CD1c-positive myeloid dendritic cell (primary cell): ENCODE measurements around the gene PRSS33.

Experiments
- DNase-seq: peaks from one replicate; pipeline ENCODE4 v3.0.0-alpha.2; 2016; ENCODE audit errors: extremely low spot score

Gene PRSS33

DNA sequence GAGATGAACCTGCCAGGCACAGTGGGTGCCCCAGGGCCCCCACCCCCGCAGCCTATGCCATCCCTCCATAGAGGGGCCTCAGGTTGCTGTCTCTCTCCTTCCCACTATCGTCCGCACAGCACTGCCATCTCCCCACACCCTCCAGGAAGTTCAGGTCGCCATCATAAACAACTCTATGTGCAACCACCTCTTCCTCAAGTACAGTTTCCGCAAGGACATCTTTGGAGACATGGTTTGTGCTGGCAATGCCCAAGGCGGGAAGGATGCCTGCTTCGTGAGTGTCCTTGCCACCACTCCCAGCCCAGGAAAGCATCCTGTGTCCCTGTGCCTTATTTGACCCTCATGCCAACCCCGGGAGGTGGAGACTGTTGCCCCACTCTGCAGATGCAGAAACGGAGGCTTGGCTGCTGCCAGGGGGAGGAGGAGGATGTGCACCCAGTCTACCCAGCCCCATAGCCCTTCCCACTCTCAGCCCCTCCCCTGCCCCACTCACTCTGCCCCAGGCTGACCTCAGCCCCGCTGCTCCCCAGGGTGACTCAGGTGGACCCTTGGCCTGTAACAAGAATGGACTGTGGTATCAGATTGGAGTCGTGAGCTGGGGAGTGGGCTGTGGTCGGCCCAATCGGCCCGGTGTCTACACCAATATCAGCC, 33.6 kb upstream of the PRSS33 start:
- DNase-seq = no peak

- no peak for DNase-seq
Measured at GRCh38 chr16:2819939-2820835, 32.8 kb upstream of the PRSS33 start.

DNA sequence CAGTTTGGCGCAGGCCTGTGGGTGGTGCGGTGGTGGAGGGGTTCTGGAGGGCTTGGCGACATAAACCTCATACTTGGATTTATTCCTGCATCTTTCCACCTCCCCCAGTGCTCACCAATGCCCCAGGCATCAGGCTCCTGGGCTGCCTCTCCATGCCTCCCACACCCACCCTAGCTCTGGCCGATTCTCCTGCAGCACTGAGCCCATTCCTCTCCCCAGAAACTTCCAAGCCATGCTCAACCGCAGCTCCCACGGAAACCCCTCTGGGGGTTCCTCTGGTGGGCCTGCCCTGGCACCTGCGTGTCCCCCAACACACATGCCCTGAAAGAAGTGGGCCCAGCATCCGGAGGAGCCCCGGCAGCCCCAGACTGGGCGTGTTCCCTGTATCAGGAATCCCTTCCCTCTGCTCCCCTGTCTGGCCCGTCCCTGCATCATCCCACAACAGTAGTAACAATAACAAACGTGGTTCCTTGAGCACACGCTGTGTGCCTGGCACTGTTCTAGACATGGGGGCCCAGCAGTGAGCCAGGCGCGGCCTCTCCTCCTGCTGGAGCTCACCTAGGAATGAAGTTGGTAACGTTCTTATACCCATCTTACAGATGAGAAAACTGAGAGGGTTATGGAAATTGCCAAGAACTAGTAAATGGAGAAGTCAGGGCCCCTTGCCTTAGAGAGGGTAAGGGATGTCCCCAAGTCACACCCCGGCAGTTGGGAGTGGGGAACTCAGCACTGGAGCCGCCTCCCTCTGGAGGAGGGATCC, 32.0 kb upstream of the PRSS33 start:
- DNase-seq = no peak

DNA sequence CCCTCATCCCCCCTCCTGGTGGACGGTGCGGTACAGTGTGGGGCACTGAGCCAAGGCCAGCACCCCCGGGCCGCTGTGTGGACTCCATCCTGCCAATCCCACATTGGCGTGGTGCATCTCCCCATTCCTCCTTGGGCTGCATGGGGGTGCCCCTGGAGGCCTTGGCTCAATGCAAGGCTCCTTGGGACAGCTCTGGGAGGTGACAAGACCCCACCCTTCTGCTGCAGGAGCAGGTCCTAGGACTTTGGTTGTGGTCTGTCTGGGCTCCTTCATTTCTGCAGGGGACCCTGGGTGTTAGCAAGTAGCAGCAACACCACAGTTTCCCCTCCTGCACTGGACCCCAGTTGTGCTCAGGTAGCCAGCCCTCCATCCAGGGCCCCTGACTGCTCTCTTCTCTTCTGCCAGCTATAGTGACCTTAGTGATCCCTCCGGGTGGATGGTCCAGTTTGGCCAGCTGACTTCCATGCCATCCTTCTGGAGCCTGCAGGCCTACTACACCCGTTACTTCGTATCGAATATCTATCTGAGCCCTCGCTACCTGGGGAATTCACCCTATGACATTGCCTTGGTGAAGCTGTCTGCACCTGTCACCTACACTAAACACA, 31.0 kb upstream of the PRSS33 start:
- DNase-seq = no peak

DNA sequence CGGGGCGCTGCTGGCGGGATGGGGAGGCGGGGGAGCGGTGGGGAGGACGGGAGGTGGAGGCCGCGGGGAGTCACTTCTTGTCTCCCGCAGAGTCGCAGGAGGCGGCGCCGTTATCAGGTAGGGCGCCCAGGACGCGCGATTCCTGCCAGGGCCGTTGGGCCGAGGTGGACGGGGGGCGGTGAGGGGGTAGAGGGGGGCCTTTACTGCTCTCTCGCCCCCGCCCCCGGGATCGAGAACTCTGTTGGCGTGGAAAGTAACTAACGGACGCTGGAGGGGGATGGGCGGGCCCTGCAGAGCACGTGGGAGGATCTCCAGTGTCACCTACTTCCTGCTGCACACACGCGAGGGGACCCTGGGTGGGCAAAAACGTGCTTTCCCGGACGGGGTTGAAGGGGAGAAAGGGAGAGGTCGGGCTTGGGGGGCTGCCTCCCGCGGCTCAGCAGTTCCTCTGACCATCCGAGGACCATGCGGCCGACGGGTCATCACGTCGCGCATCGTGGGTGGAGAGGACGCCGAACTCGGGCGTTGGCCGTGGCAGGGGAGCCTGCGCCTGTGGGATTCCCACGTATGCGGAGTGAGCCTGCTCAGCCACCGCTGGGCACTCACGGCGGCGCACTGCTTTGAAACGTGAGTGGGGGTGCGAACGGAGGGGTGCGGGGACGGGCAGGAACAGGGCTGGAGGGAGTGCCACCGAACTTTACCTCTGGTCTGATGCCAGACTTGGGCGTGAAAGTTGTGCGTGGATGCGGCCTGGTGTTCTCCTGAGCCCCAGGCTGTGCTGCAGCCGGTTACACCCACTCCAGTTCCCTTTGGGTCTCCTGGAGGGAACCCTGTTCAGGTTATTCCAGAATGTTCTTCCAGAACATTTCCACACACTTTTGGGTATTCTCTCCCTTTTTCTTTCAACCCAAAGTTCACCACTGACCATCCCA, 30.2 kb upstream of the PRSS33 start:
- no peak for DNase-seq

GRCh38 chr16:2816751-2817339, 29.5 kb upstream of the PRSS33 start, which contains the start of gene PRSS21:
PRSS21 (plus strand) TSS chr16:2817237; CDS start chr16:2817269, 32 bp downstream.
- DNase-seq = no peak

- DNase-seq = peak; percentile 42
Measured at GRCh38 chr16:2815299-2815771, 28.0 kb upstream of the PRSS33 start.

DNA sequence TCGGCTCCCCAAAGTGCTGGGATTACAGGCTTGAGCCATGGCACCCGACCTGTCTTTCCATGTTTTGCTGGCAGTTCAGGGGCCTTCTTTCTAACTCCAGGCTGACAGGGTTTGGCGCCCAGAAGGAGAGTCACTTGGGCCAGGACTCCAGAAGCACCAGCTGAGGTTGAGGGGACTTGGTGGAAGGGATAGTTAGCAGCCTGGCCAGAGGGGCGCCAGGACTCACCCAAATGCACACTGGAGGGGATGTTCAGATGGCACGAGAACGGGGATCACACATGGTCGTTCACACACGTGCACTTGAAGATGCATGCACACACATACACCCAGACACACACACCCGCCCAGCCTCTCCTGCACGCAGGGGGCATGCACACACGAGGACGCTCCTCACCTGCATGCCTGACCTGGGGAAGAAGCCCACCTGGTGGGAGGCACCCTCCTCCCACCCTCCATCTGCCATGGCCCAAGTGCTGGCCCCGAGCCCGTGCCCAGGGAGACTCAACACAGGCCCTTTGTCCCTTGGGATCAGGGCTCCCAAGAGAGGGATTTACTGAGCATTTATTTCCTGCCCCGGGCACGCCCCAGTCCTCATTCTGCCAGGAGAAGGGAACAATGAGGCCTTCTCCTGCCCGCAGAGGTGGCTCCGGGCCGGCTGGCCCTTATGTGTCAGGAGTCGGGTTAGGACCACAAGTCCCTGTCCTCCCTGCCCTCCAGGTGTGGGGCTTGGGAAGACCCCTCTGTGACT, 27.4 kb upstream of the PRSS33 start:
- DNase-seq = no peak

DNA sequence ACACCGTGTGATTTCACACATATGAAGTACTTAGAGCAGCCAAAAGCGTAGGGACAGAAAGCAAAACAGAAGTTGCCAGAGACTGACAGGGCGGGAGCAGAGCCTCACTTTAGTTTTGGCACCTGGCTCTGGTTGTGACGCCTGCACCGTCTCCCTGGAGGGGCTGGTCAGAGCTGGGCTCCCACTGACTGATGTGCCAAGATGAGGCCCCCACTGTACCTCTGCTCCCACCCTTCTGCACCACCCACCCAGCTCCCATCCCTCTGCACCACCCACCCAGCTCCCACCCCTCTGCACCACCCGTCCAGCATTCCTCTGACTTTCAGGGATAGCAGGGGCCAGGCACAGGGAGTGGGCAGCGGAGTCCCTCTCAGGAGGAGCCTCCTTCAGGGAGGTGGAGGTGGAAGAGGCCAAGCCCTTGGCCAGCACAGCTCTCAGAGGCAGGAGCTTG, 26.4 kb upstream of the PRSS33 start:
- no peak for DNase-seq

DNA sequence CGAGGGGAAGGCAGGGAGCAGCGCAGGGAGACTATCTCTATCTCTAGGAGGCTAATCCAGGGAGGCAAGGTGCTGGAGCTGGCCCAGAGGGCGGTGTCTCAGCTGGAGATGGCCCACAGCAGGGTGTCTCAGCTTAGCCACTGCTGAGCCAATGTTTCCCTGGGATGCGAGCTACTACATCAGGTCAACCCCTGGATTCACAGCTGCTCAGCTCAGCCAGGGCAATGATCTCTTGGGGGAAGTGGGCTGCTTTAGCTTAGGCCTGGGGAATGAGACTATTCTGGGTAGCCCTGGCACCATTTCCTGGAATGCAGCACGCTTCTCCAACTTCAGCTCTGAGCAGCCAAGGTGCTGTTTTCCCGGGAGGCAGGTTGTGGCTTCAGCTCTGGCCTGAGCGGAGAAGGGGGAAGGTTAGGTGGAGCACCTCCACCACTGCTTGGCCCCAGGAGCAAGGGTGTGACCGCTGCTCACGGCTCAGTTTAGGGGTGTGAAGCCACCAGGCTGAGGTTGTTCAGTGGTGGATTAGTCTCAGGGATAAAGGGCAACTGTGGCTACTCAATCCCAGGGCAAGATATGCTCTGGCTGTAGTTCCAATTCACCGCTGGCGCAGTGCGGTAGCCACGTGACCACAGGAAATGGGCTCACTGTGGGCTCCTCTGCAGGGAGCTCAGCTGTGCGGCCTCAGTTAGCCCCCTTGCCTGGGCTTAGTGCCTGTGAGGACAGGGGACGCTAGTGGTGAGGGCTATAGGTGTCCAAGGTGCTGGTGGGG, 24.5 kb upstream of the PRSS33 start:
- DNase-seq = no peak

DNA sequence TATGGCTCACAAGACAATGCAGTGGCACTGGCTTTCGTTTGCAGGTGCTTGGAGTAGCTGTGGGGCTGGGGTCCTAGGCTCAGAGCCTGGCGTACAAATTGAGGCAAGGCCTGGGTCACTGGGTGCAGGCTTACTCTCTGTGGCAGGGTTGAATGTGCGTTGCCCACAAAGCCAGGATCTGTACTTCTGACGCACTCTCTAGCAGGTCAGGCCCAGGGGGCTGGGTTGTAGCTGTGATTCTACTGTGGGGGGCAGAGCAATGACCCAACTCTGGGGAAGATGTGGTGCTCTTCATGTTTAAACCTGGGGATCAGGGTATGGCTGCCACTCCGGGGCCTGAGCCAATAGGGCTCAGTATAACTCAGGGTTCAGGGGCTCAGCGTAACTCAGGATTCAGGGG, 23.3 kb upstream of the PRSS33 start:
- DNase-seq = no peak

DNA sequence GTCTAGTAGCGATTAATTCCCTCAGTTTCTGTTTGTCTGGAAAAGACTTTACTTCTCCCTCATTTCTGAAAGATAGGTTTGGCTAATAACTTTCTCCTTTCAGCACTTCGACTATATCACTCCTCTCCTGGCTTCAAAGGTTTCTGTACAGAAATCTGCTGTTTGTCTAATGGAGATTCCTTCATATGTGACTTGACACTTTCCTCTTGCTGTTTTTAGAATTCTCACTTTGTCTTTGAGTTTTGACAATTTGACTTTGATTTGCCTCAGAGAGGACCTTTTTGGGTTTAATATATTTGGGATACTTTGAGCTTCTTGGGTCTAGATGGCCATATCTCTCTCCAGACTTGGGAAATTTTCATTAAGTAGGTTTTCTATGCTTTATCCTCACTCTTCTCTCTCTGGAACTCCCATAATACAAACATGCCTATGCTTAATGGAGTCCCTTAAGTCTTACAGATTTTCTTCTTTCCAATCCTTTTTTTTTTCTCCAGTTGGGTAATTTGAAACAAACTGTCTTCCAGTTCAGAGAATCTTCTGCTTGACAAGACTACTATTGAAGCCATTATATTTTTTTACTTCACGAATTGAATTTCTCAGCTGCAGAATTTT, 21.9 kb upstream of the PRSS33 start:
- DNase-seq = no peak

DNA sequence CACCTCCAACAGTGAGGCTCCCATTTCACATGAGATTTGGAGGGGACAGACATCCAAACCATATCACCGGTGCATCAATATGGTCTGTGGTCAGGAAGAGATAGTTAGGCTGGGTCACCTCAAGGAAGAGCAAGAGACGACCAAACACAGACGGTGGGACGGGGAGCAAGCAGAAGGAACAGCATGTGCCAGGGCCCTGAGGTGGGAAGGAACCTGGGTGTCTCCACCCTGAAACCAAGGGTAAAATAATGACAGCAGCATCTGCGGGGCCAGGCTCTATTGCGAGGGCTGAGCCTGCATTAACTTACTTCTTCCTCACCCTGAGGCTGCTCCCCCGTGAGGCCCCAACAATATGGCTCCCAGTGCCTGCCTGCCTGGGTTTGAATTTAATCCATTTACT, 20.8 kb upstream of the PRSS33 start:
- DNase-seq = no peak

GRCh38 chr16:2806286-2806685, 18.9 kb upstream of the PRSS33 start:
- DNase-seq = no peak

DNA sequence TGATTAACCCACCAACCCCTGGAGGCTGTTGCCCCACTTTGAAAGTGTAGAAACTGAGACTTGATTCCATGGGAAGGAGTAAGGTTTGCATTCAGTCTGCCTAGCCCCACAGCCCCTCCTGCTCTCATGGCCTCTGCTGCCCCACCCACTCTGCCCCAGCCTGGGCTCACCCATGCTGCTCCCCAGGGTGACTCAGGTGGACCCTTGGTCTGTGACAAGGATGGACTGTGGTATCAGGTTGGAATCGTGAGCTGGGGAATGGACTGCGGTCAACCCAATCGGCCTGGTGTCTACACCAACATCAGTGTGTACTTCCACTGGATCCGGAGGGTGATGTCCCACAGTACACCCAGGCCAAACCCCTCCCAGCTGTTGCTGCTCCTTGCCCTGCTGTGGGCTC, 17.4 kb upstream of the PRSS33 start:
- no peak for DNase-seq

GRCh38 chr16:2803545-2804195, 16.3 kb upstream of the PRSS33 start:
- no peak for DNase-seq

DNA sequence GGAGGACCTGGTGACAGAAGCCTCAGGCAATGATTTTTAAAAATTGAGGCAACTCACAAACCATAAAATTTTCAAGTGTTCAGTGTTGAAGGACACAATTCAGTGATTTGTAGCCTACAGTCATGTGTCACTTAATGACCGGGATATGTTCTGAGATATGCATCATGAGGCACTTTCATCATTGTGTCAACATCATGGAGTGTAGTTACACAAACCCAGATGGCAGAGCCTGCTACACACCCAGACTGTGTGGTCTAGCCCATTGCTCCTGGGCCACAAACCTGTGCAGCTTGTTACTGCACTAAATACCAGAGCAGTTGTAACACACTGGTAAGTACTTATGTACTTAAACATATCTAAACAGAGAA, 12.5 kb upstream of the PRSS33 start:
- peak; percentile 39 for DNase-seq
